Ishikawa (cell line): ENCODE measurements around the gene CYP26A1.
A peak's percentile ranks its signal among the peaks of the same experiment; 100 is the strongest.

Experiments
- CEBPB ChIP-seq: IDR thresholded peaks from 2 replicates; pipeline ENCODE4 v1.6.1; 2012
- CREB1 ChIP-seq: IDR thresholded peaks from 2 replicates; pipeline ENCODE4 v1.6.1; 2012; ENCODE audit warnings: low read depth
- EGR1 ChIP-seq: IDR thresholded peaks from 2 replicates; pipeline ENCODE4 v1.6.1; 2012
- EP300 ChIP-seq: IDR thresholded peaks from 2 replicates; pipeline ENCODE4 v1.6.1; 2012; ENCODE audit warnings: borderline replicate concordance
- FOXM1 ChIP-seq: IDR thresholded peaks from 2 replicates; pipeline ENCODE4 v1.6.1; 2012; ENCODE audit warnings: low read depth, borderline replicate concordance
- MAX ChIP-seq: IDR thresholded peaks from 2 replicates; pipeline ENCODE4 v1.6.1; 2012
- NFIC ChIP-seq: IDR thresholded peaks from 2 replicates; pipeline ENCODE4 v1.6.1; 2012
- RAD21 ChIP-seq: IDR thresholded peaks from 2 replicates; pipeline ENCODE4 v1.6.1; 2012; ENCODE audit warnings: low read depth
- TAF1 ChIP-seq: IDR thresholded peaks from 2 replicates; pipeline ENCODE4 v1.6.1; 2012; ENCODE audit warnings: low read depth, mild to moderate bottlenecking
- TCF12 ChIP-seq: IDR thresholded peaks from 2 replicates; pipeline ENCODE4 v1.6.1; 2012; ENCODE audit warnings: low read depth
- TEAD4 ChIP-seq: IDR thresholded peaks from 2 replicates; pipeline ENCODE4 v1.6.1; 2012
- YY1 ChIP-seq: IDR thresholded peaks from 2 replicates; pipeline ENCODE4 v1.6.1; 2012; ENCODE audit warnings: low read depth
- ZBTB7A ChIP-seq: IDR thresholded peaks from 2 replicates; pipeline ENCODE4 v1.6.1; 2012; ENCODE audit warnings: low read depth
- TF ChIP-seq, protein P1 (sequence below): IDR thresholded peaks from 2 replicates; pipeline ENCODE4 v1.6.1; 2012; ENCODE audit warnings: low read depth, mild to moderate bottlenecking
- TF ChIP-seq, protein P2 (sequence below): IDR thresholded peaks from 2 replicates; pipeline ENCODE4 v1.6.1; 2012

Gene CYP26A1

DNA sequence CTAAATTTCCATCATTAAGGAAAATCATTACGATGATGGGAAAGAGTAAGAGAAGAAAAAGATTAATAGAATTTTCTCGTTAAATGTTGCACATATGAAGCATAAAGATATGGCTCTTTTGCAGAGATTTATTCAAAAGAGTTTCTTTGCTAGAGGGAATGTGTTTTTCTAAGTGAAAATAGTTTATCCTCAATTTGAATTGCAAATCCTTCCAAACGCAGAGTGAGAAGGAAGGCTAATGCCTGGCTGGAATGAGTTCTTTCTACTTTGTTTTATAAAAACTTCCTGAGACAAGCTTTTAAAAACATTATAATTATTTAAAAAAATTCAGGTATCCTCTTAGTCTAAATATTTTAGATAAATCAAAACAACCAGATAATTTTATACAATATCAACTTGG lies 14.2 kb downstream of the CYP26A1 start:
- TF ChIP-seq, protein P1, sequence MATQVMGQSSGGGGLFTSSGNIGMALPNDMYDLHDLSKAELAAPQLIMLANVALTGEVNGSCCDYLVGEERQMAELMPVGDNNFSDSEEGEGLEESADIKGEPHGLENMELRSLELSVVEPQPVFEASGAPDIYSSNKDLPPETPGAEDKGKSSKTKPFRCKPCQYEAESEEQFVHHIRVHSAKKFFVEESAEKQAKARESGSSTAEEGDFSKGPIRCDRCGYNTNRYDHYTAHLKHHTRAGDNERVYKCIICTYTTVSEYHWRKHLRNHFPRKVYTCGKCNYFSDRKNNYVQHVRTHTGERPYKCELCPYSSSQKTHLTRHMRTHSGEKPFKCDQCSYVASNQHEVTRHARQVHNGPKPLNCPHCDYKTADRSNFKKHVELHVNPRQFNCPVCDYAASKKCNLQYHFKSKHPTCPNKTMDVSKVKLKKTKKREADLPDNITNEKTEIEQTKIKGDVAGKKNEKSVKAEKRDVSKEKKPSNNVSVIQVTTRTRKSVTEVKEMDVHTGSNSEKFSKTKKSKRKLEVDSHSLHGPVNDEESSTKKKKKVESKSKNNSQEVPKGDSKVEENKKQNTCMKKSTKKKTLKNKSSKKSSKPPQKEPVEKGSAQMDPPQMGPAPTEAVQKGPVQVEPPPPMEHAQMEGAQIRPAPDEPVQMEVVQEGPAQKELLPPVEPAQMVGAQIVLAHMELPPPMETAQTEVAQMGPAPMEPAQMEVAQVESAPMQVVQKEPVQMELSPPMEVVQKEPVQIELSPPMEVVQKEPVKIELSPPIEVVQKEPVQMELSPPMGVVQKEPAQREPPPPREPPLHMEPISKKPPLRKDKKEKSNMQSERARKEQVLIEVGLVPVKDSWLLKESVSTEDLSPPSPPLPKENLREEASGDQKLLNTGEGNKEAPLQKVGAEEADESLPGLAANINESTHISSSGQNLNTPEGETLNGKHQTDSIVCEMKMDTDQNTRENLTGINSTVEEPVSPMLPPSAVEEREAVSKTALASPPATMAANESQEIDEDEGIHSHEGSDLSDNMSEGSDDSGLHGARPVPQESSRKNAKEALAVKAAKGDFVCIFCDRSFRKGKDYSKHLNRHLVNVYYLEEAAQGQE: no peak
- TF ChIP-seq TAF1 (no peak), CREB1 (no peak), NFIC (no peak), TCF12 (no peak), RAD21 (no peak), FOXM1 (no peak), TEAD4 (no peak), ZBTB7A (no peak), EP300 (no peak), MAX (no peak), CEBPB (no peak), EGR1 (no peak), YY1 (no peak)
- TF ChIP-seq, protein P2, sequence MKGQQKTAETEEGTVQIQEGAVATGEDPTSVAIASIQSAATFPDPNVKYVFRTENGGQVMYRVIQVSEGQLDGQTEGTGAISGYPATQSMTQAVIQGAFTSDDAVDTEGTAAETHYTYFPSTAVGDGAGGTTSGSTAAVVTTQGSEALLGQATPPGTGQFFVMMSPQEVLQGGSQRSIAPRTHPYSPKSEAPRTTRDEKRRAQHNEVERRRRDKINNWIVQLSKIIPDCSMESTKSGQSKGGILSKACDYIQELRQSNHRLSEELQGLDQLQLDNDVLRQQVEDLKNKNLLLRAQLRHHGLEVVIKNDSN: no peak

GRCh38 chr10:93088466-93088865 lies 14.8 kb downstream of the CYP26A1 start:
- no peak for TF ChIP-seq NFIC

DNA sequence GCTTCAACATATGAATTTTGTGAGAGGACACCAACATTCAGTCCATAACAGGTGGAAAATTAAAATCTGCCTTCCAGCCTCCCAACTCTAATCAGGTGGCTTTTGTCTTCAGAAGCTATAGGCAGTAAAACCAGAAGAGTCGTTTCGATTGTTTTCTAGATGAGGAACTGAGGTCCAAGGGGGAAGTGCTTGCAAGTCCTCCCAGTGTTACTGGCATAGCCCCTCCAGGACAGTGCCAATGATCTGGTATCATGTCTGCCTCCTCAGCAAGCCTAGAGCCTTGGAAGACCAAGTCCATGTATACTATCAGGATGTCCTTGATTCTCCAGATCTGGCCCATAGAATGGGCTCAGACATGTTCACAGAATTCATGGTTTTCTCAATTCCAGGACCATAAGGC lies 16.9 kb downstream of the CYP26A1 start:
- TF ChIP-seq TCF12: no peak
- TF ChIP-seq FOXM1: no peak
- no peak for TF ChIP-seq YY1
- TF ChIP-seq, protein P1: no peak
- TF ChIP-seq NFIC: no peak
- TF ChIP-seq CREB1: no peak

DNA sequence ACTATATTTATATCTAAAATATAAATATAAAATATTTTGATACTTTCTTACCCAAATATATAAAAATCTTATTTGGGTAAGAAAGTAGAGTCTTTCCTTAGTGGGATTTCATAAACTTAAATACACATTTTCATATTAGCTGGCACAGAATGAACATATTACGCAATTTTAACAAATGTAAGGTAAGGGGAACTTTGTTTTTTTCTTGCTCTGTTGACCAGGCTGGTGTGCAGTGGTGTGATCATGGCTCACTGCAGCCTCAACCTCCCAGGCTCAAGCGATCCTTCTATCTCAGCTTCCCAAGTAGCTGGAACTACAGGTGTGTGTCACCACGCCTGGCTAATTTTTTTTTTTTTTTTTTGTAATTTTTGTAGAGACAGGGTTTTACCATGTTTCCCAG lies 18.3 kb downstream of the CYP26A1 start:
- TF ChIP-seq CEBPB (peak; percentile 81), CREB1 (no peak)
- TF ChIP-seq, protein P2: no peak

DNA sequence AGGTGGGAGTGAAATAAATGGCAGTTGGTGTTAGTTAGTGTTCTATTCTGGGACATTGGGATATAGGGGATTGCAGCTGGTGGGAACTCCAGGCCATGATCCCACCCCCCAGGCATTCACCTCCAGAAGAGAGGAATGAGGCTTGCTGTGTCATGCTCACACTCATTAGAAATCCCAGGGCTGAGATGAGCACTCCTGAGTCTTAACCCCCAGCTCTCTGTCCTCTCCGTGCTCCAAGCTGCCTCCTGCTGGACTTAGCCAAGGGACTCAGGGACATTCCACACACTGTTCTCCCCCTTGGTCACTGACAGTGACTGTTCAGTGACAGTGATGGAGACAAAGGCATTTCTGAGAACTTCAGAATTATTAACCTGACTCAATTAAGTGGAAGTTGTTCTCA lies 21.5 kb downstream of the CYP26A1 start:
- TF ChIP-seq, protein P1: no peak
- TF ChIP-seq MAX (no peak), TAF1 (no peak), RAD21 (no peak), YY1 (no peak), ZBTB7A (no peak), EGR1 (no peak), CREB1 (no peak), TEAD4 (no peak), CEBPB (no peak), NFIC (no peak), FOXM1 (no peak), EP300 (no peak)
- TF ChIP-seq, protein P2: no peak

DNA sequence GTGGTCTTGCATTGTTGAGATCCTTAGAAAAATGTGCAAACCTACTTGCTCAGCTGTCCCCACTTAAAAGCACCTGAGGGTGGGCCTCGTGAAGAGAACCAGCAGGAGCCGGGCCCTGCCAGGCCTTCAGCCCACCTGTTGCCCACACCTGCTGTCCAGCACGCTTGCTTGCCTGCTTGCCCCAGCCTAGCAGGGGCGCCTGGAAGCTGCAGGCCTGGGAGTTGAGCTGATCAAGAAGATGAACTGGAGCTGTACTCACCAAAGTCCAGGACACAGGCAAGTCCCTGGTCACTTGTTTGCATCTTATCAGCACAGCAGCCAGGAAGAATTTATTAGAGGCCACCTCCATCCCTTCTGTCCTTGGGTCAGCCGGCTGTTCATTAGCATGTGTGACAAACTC lies 23.2 kb downstream of the CYP26A1 start:
- TF ChIP-seq EP300 (no peak), NFIC (no peak), TEAD4 (no peak), TAF1 (no peak)
